ENCODE data around the gene SFMBT1.
A peak's percentile ranks its signal among the peaks of the same experiment; 100 is the strongest.

The SFMBT1 gene

GRCh38 chr3:52895418-52895817 lies 150.5 kb downstream of the SFMBT1 start:
- TF ChIP-seq CTCF (IDR thresholded peaks at IDR 0.05; ENCODE audit: extremely low read depth, missing control alignments), result no peak
- DNase-seq (ENCODE audit: low spot score), result no peak

- no peak for TF ChIP-seq CTCF (IDR thresholded peaks at IDR 0.05; ENCODE audit: extremely low read depth, missing control alignments)
- DNase-seq (ENCODE audit: low spot score), result no peak
Observed at GRCh38 chr3:52894756-52895155, 151.1 kb downstream of the SFMBT1 start.

- no peak for TF ChIP-seq CTCF (IDR thresholded peaks at IDR 0.05; ENCODE audit: extremely low read depth, missing control alignments)
Observed at GRCh38 chr3:52893723-52894122, 152.2 kb downstream of the SFMBT1 start.

GRCh38 chr3:52892625-52893311 lies 153.1 kb downstream of the SFMBT1 start:
- peak; percentile 73 for DNase-seq (ENCODE audit: low spot score)
- no peak for TF ChIP-seq CTCF (IDR thresholded peaks at IDR 0.05; ENCODE audit: extremely low read depth, missing control alignments)

More at GRCh38 chr3:52893723-52894122, 152.2 kb downstream of the SFMBT1 start:
- no peak for DNase-seq (ENCODE audit: low spot score)

- DNase-seq (ENCODE audit: low spot score), result no peak
- no peak for TF ChIP-seq CTCF (IDR thresholded peaks at IDR 0.05; ENCODE audit: extremely low read depth, missing control alignments)
Observed at GRCh38 chr3:52892290-52892624, 153.6 kb downstream of the SFMBT1 start.

GRCh38 chr3:52891615-52892081 lies 154.2 kb downstream of the SFMBT1 start:
- DNase-seq (ENCODE audit: low spot score), result no peak
- no peak for TF ChIP-seq CTCF (IDR thresholded peaks at IDR 0.05; ENCODE audit: extremely low read depth, missing control alignments)

GRCh38 chr3:52891164-52891563 lies 154.7 kb downstream of the SFMBT1 start:
- DNase-seq (ENCODE audit: low spot score), result no peak
- no peak for TF ChIP-seq CTCF (IDR thresholded peaks at IDR 0.05; ENCODE audit: extremely low read depth, missing control alignments)
